Stomach (tissue), 9 donors: Measurements from ENCODE around the gene STRN4. TPM values are rescaled to one million over a fixed set of nuclear protein-coding genes. Genes with fewer than 3 reads are reported as not detected.

ENCODE experiments used
- DNase-seq, 2 donors: peaks; one replicate each; pipeline versions ENCODE4 v3.0.0 to v3.0.0-alpha.2; 2013 to 2019
- H3K27ac ChIP-seq, 5 donors: fragments of 200-600 bp in 4 of 5; sonication (generic) in 4 of 5; one replicate each; pipeline ENCODE4 v1.5.1; 2013 to 2019; ENCODE audit warnings: mild to moderate bottlenecking in 1 of 5, moderate library complexity in 1 of 5
- H3K27me3 ChIP-seq, 3 donors: fragments of 200-600 bp; sonication (generic); one replicate each; pipeline ENCODE4 v1.5.1; 2017 to 2019; ENCODE audit warnings: mixed run types in 1 of 3
- H3K36me3 ChIP-seq, 4 donors: fragments of 200-600 bp; sonication (generic); 1 replicate in 3 of 4; 2 replicates in 1 of 4; pipeline ENCODE4 v1.5.1; 2016 to 2019
- H3K4me1 ChIP-seq, 4 donors: fragments of 200-600 bp; sonication (generic); one replicate each; pipeline ENCODE4 v1.5.1; 2016 to 2019
- H3K4me3 ChIP-seq, 4 donors: fragments of 200-600 bp; sonication (generic) in 3 of 4; one replicate each; pipeline ENCODE4 v1.5.1; 2016 to 2019; ENCODE audit warnings: mild to moderate bottlenecking in 1 of 4
- H3K9me3 ChIP-seq, 4 donors: fragments of 200-600 bp; sonication (generic); one replicate each; pipeline ENCODE4 v1.5.1; 2016 to 2019
- CTCF ChIP-seq, 7 experiments: fragments of 450-650 bp in 4 of 7; fragments of 200-600 bp in 3 of 7; sonication (generic) in 3 of 7; IDR thresholded peaks; one replicate each; pipeline ENCODE4 v1.5.1; 2016 to 2019; ENCODE audit warnings: antibody characterized with exemption in 7 of 7, control low read depth in 2 of 7, mild to moderate bottlenecking in 1 of 7
- EP300 ChIP-seq: sonication (generic); formaldehyde crosslinking; IDR thresholded peaks from one replicate; pipeline ENCODE4 v1.6.1; 2017; ENCODE audit warnings: antibody characterized with exemption
- POLR2A ChIP-seq, 4 donors: fragments of 450-650 bp; IDR thresholded peaks; one replicate each; pipeline ENCODE4 v1.6.1; 2016; ENCODE audit warnings: antibody characterized with exemption in 4 of 4, control low read depth in 2 of 4, mild to moderate bottlenecking in 1 of 4, moderate library complexity in 1 of 4
- POLR2AphosphoS5 ChIP-seq, 3 donors: sonication (generic); formaldehyde crosslinking; IDR thresholded peaks; one replicate each; pipeline ENCODE4 v1.6.1; 2016; ENCODE audit warnings: antibody characterized with exemption in 3 of 3
- WGBS, 5 donors: extraction: QIAGEN DNeasy Blood & Tissue Kit in 3 of 5; methylation state at CpG; one replicate each; pipeline versions ENCODE4 v1.1.5 to v1.1.7; 2013 to 2018; 5-methylcytosine and 5-hydroxymethylcytosine counted together
- intact Hi-C: fragments of 100-400 bp; cut with DNase I; formaldehyde crosslinking; loops from one replicate; pipeline ENCODE4 v1.15.1; 2023; ENCODE audit warnings: low total_unique reads
- polyA plus RNA-seq, 3 donors: library from polyadenylated mRNA; stranded (reverse); fragments of 200-250 nt; gene quantifications; one replicate each; pipeline ENCODE4 v1.2.3, GENCODE V29; 2013
- total RNA-seq, 5 donors: library from RNA; depleted of rRNA; stranded (reverse); fragments of >200 nt; gene quantifications; one replicate each; pipeline versions ENCODE4 v1.1.0 to v1.2.3, GENCODE V29; 2014 to 2016
- donor health status: healthy with polysubstance abuse.
- donor health status: Bipolar disorder and iron deficiency.
- donor health status: healthy.

Gene STRN4
- total and polyA plus RNA-seq, 8 donors = 37.1 to 373 (median 62.1) TPM

DNA sequence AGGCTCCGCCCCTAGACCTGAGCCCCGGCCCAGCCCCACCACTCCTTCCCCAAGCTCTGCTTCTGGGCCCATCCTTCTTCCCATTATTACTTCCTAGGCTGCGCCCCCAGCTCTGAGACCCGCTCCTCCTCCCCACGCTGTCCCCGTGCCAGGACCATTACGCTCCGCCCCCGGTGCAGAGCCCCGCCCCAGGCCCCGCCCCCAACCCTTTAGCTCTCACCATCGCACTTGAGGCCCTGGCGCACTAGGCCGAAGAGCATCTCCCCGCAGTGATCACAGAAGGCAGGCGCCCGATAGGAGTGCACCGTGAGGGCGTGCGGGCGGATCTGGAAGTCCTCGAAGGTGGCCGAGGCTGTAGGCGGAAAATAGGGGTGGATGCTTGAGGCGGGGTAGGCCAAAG, 35.6 kb downstream of the STRN4 start:
- TF ChIP-seq CTCF (IDR thresholded peaks at IDR 0.05) (no peak), EP300 (no peak), POLR2AphosphoS5 (IDR thresholded peaks at IDR 0.05) (no peak), POLR2A (IDR thresholded peaks at IDR 0.05) (no peak)
- no peak overlapping the region for H3K4me3 ChIP-seq
- no peaks in the 10 kb centered on the region for H3K27me3 ChIP-seq
- WGBS, 5 donors = 78 to 85% (median 83%) methylated on average over 22 to 25 of the region's 25 CpGs
- H3K27ac ChIP-seq = no peak overlapping the region
- intact Hi-C loops = no loop called here
- no peak for DNase-seq
- H3K9me3 ChIP-seq = no peaks in the 10 kb centered on the region
- H3K36me3 ChIP-seq = peaks cover 25 to 64% (median 58%) of the 10 kb centered on the region in 4 donors
- peaks cover 11 to 22% (median 19%) of the 10 kb centered on the region in 4 donors for H3K4me1 ChIP-seq

DNA sequence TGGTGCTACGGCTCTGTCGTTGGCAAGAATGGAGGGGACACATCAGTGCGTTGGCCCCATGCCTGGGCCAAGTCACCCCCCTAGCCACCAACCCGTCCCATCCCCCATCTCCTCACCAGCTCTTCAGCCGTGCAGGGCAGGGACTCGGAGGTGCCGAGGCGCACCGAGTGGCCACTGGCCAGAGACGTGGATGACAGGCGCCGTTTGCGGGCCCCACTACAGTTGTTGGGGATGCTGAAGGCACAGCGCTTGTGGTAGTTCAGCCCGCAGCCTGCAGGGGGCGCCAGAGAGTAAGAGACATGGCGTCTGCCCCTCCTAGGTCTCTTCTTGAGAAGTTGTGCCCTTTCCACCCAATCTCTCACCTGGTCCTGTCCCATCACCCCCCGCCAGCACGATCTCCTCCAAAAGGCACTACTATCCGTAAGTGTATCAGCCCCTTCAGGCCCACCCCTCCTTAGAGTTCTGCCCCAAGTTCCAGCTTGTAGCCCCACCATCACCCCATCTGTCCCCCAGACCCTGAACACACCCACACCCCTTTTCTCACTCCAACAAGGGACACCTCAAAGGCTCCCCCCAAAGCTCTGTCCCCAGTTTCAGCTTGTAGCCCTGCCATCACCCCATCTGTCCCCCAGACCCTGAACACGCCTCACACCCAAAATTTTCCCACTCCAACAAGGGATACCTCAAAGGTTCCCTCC, 41.7 kb downstream of the STRN4 start:
- Histone ChIP-seq H3K4me3 (no peak overlapping the region), H3K27me3 (no peaks in the 10 kb centered on the region), H3K9me3 (no peaks in the 10 kb centered on the region), H3K4me1 (no peaks in the 10 kb centered on the region), H3K27ac (no peak overlapping the region), H3K36me3 (peaks cover 47 to 95% (median 93%) of the 10 kb centered on the region in 4 donors)
- intact Hi-C loops = no loop called here
- no peak for TF ChIP-seq EP300
- peak in 5 of 7 experiments; percentile 58 to 97 (median 97) for TF ChIP-seq CTCF (IDR thresholded peaks at IDR 0.05)
- peak in 1 of 3 donors; percentile 28 for TF ChIP-seq POLR2AphosphoS5 (IDR thresholded peaks at IDR 0.05)
- 30 to 42% (median 34%) methylated on average over 16 to 21 of the region's 21 CpGs for WGBS, 5 donors
- DNase-seq = peak; percentile 80 to 85

DNA sequence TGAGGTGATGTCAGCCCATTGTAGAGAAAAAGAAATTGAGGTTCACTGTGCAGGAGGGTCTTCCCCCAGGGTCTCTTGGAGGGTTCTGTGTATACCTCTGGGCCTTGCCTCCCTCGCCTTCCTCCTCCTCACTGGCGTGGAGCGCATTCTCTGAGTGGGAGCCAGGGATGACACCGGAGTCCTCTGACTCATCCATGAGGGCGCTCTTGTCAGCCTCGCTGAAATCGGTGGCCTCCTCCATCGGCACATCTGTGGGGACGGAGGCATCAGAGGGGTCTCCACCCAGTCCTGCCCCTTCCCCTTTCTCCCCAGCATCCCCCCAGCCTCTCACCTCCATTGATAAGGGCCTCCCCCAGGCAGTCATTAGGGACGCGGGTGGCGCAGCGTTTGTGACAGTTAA, 45.5 kb downstream of the STRN4 start:
- no peak overlapping the region for H3K27ac ChIP-seq
- peaks cover 61 to 95% (median 85%) of the 10 kb centered on the region in 4 donors for H3K36me3 ChIP-seq
- intact Hi-C loops = no loop called here
- no peak overlapping the region for H3K4me3 ChIP-seq
- WGBS, 5 donors = 89 to 95% (median 92%) methylated on average over 12 to 13 of the region's 13 CpGs
- peaks cover 8 to 17% (median 16%) of the 10 kb centered on the region in 4 donors for H3K4me1 ChIP-seq
- no peak for DNase-seq
- no peaks in the 10 kb centered on the region for H3K27me3 ChIP-seq
- H3K9me3 ChIP-seq = no peaks in the 10 kb centered on the region
- TF ChIP-seq POLR2AphosphoS5 (IDR thresholded peaks at IDR 0.05) = no peak
- TF ChIP-seq CTCF (IDR thresholded peaks at IDR 0.05) = no peak
- TF ChIP-seq POLR2A (IDR thresholded peaks at IDR 0.05) = no peak
- TF ChIP-seq EP300 = no peak

- WGBS, 5 donors = 94 to 99% (median 97%) methylated on average over 11 of the region's 11 CpGs
- no peak for TF ChIP-seq POLR2A (IDR thresholded peaks at IDR 0.05)
- Histone ChIP-seq H3K4me3 (no peak overlapping the region), H3K9me3 (no peaks in the 10 kb centered on the region), H3K27me3 (no peaks in the 10 kb centered on the region), H3K27ac (peak overlapping the region in 1 of 5 donors; percentile 46), H3K4me1 (peaks cover 8 to 17% (median 16%) of the 10 kb centered on the region in 4 donors), H3K36me3 (peaks cover 81 to 98% (median 93%) of the 10 kb centered on the region in 4 donors)
- intact Hi-C loops = no loop called here
- no peak for DNase-seq
Observed at GRCh38 chr19:46698395-46699321, 47.6 kb downstream of the STRN4 start.
